T-cell (primary cell): ENCODE data around the gene ING4. TPM values are rescaled to one million over a fixed set of nuclear protein-coding genes. Genes with fewer than 3 reads are reported as not detected.

ENCODE experiments used
- ATAC-seq, 4 experiments: fragments of 200-7000 bp in 3 of 4; fragments of 150-1000 bp in 1 of 4; cut with Tn5 transposase; replicated peaks in 1 of 4; 1 replicate in 3 of 4; 2 replicates in 1 of 4; pipeline ENCODE4 v1.10.0; 2021; ENCODE audit warnings: moderate library complexity in 3 of 4, mild to moderate bottlenecking in 2 of 4, moderate number of reproducible peaks in 1 of 4
- CTCF ChIA-PET, 2 donors: fragments of 300-600 bp; sonication (Branson Sonifier 250); formaldehyde crosslinking; loops; one replicate each; lab custom pipeline; 2022; ENCODE audit warnings: antibody characterized with exemption in 2 of 2; lab: Charles Lee
- POLR2A ChIA-PET, 2 donors: fragments of 300-600 bp; sonication (Branson Sonifier 250); formaldehyde crosslinking; loops; one replicate each; lab custom pipeline; 2022; ENCODE audit warnings: antibody characterized with exemption in 2 of 2; lab: Charles Lee
- DNase-seq, 35 experiments: peaks; one replicate each; pipeline versions ENCODE4 v3.0.0 to v3.0.0-alpha.2; 2013 to 2023
- H3K27ac ChIP-seq: one replicate; pipeline ENCODE4 v1.5.1; 2013; ENCODE audit warnings: low read length
- H3K27me3 ChIP-seq, 2 experiments: replicated peaks in 1 of 2; 1 replicate in 1 of 2; 2 replicates in 1 of 2; pipeline versions ENCODE4 v1.6.1 to v1.7.0; 2013; ENCODE audit warnings: low read length in 1 of 2, mixed read lengths in 1 of 2; ENCODE audit not compliant: control insufficient read depth in 2 of 2, insufficient read depth in 2 of 2; ENCODE audit errors: extremely low read depth in 1 of 2
- H3K36me3 ChIP-seq, 2 donors: 1 replicate in 1 of 2; 2 replicates in 1 of 2; pipeline versions ENCODE4 v1.6.1 to v1.7.0; 2013; ENCODE audit warnings: low read length in 1 of 2; ENCODE audit not compliant: control insufficient read depth in 2 of 2, insufficient read depth in 1 of 2; ENCODE audit errors: extremely low read depth in 1 of 2
- H3K4me1 ChIP-seq, 2 experiments: 1 replicate in 1 of 2; 2 replicates in 1 of 2; pipeline versions ENCODE4 v1.6.1 to v1.7.0; 2013; ENCODE audit warnings: low read length in 2 of 2, mixed read lengths in 1 of 2; ENCODE audit not compliant: insufficient read depth in 2 of 2, control insufficient read depth in 1 of 2; ENCODE audit errors: extremely low read depth in 1 of 2
- H3K4me3 ChIP-seq, 2 donors: 1 replicate in 1 of 2; 2 replicates in 1 of 2; pipeline versions ENCODE4 v1.5.1 to v1.7.0; 2013; ENCODE audit warnings: mild to moderate bottlenecking in 2 of 2, low read length in 1 of 2, moderate library complexity in 1 of 2; ENCODE audit not compliant: control insufficient read depth in 1 of 2; ENCODE audit errors: extremely low read depth in 1 of 2
- H3K9me3 ChIP-seq: 2 replicates; pipeline ENCODE4 v1.7.0; 2013
- H3K27ac Mint-ChIP-seq, 2 donors: one replicate each; pipeline ENCODE4 v1.8.0; 2020 to 2021; ENCODE audit warnings: mild to moderate bottlenecking in 2 of 2, mixed read lengths in 2 of 2
- H3K27me3 Mint-ChIP-seq, 2 donors: one replicate each; pipeline ENCODE4 v1.8.0; 2021 to 2022; ENCODE audit warnings: mixed read lengths in 2 of 2
- H3K36me3 Mint-ChIP-seq: one replicate; pipeline ENCODE4 v1.8.0; 2021; ENCODE audit warnings: mixed read lengths
- H3K4me1 Mint-ChIP-seq, 3 donors: one replicate each; pipeline ENCODE4 v1.8.0; 2020 to 2022; ENCODE audit warnings: mixed read lengths in 3 of 3, mild to moderate bottlenecking in 1 of 3
- H3K4me3 Mint-ChIP-seq, 3 donors: one replicate each; pipeline ENCODE4 v1.8.0; 2020 to 2022; ENCODE audit warnings: mild to moderate bottlenecking in 3 of 3, mixed read lengths in 3 of 3, moderate library complexity in 3 of 3
- H3K9me3 Mint-ChIP-seq, 3 donors: one replicate each; pipeline ENCODE4 v1.8.0; 2020 to 2022; ENCODE audit warnings: mixed read lengths in 3 of 3
- WGBS: methylation state at CpG from one replicate; pipeline ENCODE4 v1.1.5; 2013; ENCODE audit warnings: missing lambda C conversion rate; ENCODE audit not compliant: insufficient coverage; 5-methylcytosine and 5-hydroxymethylcytosine counted together
- total RNA-seq, 35 experiments: library from RNA in 6 of 35; stranded (reverse) in 6 of 35; fragments of 120-200 nt in 1 of 35; gene quantifications; one replicate each; pipeline versions ENCODE4 v1.2.1 to v1.2.4 and lab custom pipeline; 2013 to 2026

The ING4 gene
- total RNA-seq, 5 donors from 2014 or later (not counting 1 experiment from before 2014, with no cell fraction given) = 34.0 to 71.3 (median 64.5) TPM

DNA sequence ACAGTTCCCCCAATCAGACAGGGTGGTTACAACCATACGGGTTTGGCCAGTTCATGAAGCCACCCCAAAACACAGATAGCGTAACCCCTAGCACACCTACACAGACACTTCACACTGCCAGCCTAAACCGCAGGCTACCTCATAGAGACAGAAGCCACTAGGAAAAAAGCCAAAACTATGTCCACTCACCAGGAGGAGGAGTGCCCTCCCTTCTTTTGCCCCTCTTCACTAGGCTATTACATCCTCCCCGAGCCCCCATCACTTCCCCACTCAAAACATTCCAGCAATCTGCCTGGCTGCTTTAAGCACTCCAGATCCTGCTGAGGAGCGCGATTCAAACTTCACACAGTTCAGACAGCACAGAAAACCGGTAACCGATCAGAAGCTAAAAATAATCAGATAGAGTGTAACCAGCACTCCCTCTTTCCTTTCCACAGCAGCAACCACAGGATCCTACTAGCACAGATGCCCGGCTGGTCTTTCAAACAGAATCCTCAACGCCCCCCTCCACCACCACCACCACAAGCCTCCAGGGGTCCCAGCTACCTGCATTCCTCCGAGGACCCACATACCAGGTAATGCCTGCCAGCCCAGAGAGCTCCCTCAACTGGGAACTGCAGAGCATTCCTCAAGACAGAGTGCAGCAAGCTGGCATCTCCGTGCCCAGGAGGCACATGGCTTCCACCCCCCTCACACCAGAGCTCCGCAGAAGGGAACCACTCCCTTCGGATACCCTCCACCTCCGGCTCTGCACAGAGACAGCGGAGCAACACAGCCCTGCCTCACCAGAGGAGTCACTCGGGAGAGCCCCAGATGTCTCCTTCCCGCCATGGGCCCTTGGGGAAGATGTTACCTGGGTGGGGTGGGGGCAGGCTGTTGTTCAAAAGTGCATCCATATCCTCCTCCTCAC lies 57.2 kb downstream of the ING4 start:
- no peaks in the 10 kb centered on the region for H3K9me3 ChIP-seq
- DNase-seq = peak in 28 of 35 experiments; percentile 9 to 70 (median 42)
- H3K27ac ChIP-seq = peak overlapping the region; percentile 74
- H3K36me3 ChIP-seq = peaks cover 9 to 21% of the 10 kb centered on the region in 2 donors
- WGBS = 0% methylated on average over 11 of the region's 18 CpGs
- H3K27me3 Mint-ChIP-seq = no peaks in the 10 kb centered on the region
- peak; percentile 26 to 39 (median 38) for ATAC-seq
- POLR2A ChIA-PET = interaction anchor here (0.6 to 0.7 kb wide), 4 partner anchors 10 to 84 kb away, joined by 3 to 4 read pairs (median 4); partner anchors contain the start of gene ZNF384 (in 1 of the 2)
- H3K4me3 Mint-ChIP-seq = no peak overlapping the region
- peaks cover 42 to 55% (median 49%) of the 10 kb centered on the region in 3 donors for H3K4me1 Mint-ChIP-seq
- H3K9me3 Mint-ChIP-seq = no peaks in the 10 kb centered on the region
- peaks cover 31% of the 10 kb centered on the region for H3K36me3 Mint-ChIP-seq
- peak overlapping the region; percentile 84 to 97 for H3K4me3 ChIP-seq
- CTCF ChIA-PET = no interaction called here
- no peaks in the 10 kb centered on the region for H3K27me3 ChIP-seq
- peak overlapping the region; percentile 90 to 91 for H3K27ac Mint-ChIP-seq
- H3K4me1 ChIP-seq = peaks cover 31 to 59% of the 10 kb centered on the region in 2 experiments

DNA sequence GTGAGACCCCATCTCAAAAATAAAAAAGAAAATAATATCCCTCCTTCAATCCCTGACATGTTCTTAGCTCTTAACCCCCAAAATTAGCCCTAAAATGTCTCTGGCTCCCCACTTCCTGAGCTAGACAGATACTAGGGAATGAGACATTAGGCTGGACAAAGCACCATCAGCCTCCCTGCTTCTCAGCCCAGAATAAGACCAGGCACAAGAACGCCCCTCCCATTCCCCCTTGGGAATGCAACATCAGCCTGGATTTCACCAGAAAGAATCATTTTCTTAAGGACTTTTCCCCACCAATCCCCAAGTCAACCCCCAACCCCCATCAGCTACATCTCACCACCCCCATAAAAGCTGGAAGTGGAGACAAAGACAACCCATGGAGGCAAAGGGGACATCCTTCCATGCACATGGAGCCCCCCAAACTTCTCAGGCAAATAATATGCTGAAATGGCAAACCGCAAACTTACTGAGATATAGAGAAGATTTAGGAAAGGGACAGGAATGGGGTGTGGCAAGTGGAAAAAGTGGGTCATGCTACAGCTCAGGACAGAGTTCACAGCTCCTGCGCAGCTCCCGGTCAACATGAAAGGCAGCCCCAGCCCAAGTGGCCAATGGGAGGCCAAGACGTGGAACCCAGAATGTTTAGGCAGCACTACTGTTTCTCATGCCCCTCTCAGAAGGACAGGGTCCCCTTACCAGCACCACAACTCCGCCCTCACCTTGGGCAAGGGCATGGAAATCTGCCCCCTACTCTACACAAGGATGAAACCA lies 58.5 kb downstream of the ING4 start:
- peaks cover 18 to 34% of the 10 kb centered on the region in 2 donors for H3K36me3 ChIP-seq
- peak overlapping the region; percentile 74 for H3K27ac ChIP-seq

GRCh38 chr12:6603095-6603567 lies 59.8 kb downstream of the ING4 start:
- Mint-ChIP-seq H3K9me3 (no peaks in the 10 kb centered on the region), H3K4me3 (peak overlapping the region in 1 of 3 donors; percentile 72), H3K4me1 (peaks cover 45 to 54% (median 53%) of the 10 kb centered on the region in 3 donors), H3K27ac (peak overlapping the region; percentile 90 to 91), H3K36me3 (peaks cover 51% of the 10 kb centered on the region), H3K27me3 (no peaks in the 10 kb centered on the region)
- DNase-seq = peak in 25 of 35 experiments; percentile 21 to 60 (median 38)
- no CpG with 5 or more reads among the region's 6 CpGs for WGBS
- Histone ChIP-seq H3K36me3 (peaks cover 21 to 45% of the 10 kb centered on the region in 2 donors), H3K27ac (peak overlapping the region; percentile 56), H3K4me1 (peaks cover 31 to 53% of the 10 kb centered on the region in 2 experiments), H3K9me3 (no peaks in the 10 kb centered on the region), H3K27me3 (no peaks in the 10 kb centered on the region), H3K4me3 (peak overlapping the region; percentile 34 to 60)
- POLR2A ChIA-PET = interaction anchor here (0.6 to 1.4 kb wide), 5 partner anchors 12 to 146 kb away, joined by 3 to 8 read pairs (median 4); partner anchors contain the start of gene ZNF384 (in 1 of the 2)
- CTCF ChIA-PET = interaction anchor here (0.6 to 1.0 kb wide), 5 partner anchors 35 to 402 kb away, joined by 3 to 4 read pairs (median 3); partner anchors contain the start of gene NOP2 (in 1 of the 2)
- ATAC-seq = peak in 2 of 4 experiments; percentile 18 to 22

More for the DNA sequence above, 58.5 kb downstream of the ING4 start:
- H3K27ac Mint-ChIP-seq = peak overlapping the region; percentile 90 to 91
- H3K9me3 Mint-ChIP-seq = no peaks in the 10 kb centered on the region
- 63% methylated on average over 5 of the region's 6 CpGs for WGBS
- Histone ChIP-seq H3K27me3 (no peaks in the 10 kb centered on the region), H3K4me1 (peaks cover 31 to 59% of the 10 kb centered on the region in 2 experiments), H3K9me3 (no peaks in the 10 kb centered on the region), H3K4me3 (peak overlapping the region; percentile 84 to 97)
- no peak for DNase-seq
- H3K36me3 Mint-ChIP-seq = peaks cover 43% of the 10 kb centered on the region
- CTCF ChIA-PET = interaction anchor here in 1 of 2 donors (0.7 kb wide), 1 partner anchor 174 kb away, joined by 4 read pairs; no protein-coding TSS in a partner anchor
- ATAC-seq = no peak
- POLR2A ChIA-PET = interaction anchor here (0.5 to 0.7 kb wide), 5 partner anchors 9 to 400 kb away, joined by 3 to 6 read pairs (median 3); partner anchors contain the start of gene MLF2 (in 1 of the 2)
- no peak overlapping the region for H3K4me3 Mint-ChIP-seq
- no peaks in the 10 kb centered on the region for H3K27me3 Mint-ChIP-seq
- peaks cover 44 to 56% (median 52%) of the 10 kb centered on the region in 3 donors for H3K4me1 Mint-ChIP-seq

DNA sequence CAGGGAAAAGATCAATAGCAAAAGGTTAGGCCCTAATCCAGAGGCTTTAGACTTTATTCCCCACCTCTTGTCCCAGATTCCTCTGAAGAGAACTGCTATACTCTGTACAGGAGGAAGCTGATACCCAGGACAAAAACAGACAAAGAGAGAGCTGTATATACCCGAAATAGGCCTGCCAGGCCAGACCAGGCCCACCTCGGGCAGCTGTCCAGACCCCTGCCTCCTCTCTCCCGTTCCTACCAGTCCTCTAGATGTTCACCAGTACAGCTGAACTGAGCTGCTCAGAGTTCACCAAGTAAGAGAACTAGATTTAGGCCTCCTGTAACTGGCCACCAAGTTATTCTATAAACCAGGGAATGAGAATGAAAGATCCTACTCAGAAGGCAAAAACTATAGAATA lies 60.4 kb downstream of the ING4 start:
- Mint-ChIP-seq H3K4me1 (peaks cover 45 to 54% (median 53%) of the 10 kb centered on the region in 3 donors), H3K9me3 (no peaks in the 10 kb centered on the region), H3K27me3 (no peaks in the 10 kb centered on the region), H3K27ac (peak overlapping the region; percentile 90 to 91), H3K4me3 (peak overlapping the region in 1 of 3 donors; percentile 72), H3K36me3 (peaks cover 57% of the 10 kb centered on the region)
- no peak for DNase-seq
- Histone ChIP-seq H3K36me3 (peaks cover 21 to 51% of the 10 kb centered on the region in 2 donors), H3K4me3 (peak overlapping the region in 1 of 2 donors; percentile 21), H3K9me3 (no peaks in the 10 kb centered on the region), H3K27me3 (no peaks in the 10 kb centered on the region), H3K4me1 (peaks cover 31 to 47% of the 10 kb centered on the region in 2 experiments), H3K27ac (peak overlapping the region; percentile 56)
- ATAC-seq = no peak
- POLR2A ChIA-PET = interaction anchor here (0.6 to 1.4 kb wide), 4 partner anchors 12 to 147 kb away, joined by 3 to 8 read pairs (median 4); partner anchors contain the start of gene ZNF384 (in 1 of the 2)
- CTCF ChIA-PET = interaction anchor here in 1 of 2 donors (0.6 to 1.0 kb wide), 3 partner anchors 35 to 82 kb away, joined by 3 read pairs; partner anchors contain the start of gene NOP2
- WGBS = 74% methylated on average over 3 of the region's 3 CpGs
